RPMI8226 (cell line): ENCODE results near the gene GNA14.
"Not testable (repeated sequence)": the region's sequence is repeated elsewhere in the genome, so short reads cannot be mapped to it uniquely, and the experiment has no call there.

ENCODE experiments used
- DNase-seq: peaks from one replicate; pipeline ENCODE4 v3.0.0-alpha.2; 2015

Gene GNA14

DNA sequence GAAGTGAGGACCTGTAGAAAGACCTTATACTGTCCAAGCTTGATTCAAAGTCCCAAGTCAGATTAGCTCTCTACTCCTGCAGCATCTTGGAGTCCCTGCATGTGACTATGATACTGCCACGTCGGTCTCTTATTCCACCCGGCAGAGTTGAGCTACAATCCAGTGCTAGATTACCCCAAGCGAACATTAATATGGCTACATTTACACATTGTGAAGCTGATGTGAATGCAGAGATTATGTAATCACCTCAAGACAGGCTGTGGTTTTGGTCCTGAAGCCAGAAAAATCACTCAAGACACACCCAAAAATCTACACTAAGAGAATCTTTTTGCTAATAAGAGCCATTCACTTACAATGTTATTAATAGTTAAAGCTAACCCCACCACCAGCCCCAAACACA lies 116.7 kb downstream of the GNA14 start:
- DNase-seq = no peak

DNA sequence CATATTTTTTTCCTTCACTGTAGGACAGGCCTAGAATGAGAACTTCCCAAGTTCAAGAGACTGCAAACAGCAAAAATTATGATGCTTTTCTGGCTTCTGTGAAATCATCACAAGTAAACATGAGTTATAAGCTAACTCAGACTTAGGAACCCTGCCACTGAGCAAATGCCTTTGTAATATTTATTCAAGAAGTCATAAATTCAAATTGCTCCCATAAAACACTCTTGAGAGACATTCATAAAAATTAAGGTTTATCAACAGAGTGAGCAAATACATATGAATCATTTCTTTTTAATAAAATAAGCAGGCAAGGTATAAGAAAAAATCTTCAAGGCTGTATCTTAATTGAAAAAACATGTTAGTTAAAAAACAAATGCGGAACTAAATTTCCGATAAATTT lies 124.2 kb downstream of the GNA14 start:
- no peak for DNase-seq

DNA sequence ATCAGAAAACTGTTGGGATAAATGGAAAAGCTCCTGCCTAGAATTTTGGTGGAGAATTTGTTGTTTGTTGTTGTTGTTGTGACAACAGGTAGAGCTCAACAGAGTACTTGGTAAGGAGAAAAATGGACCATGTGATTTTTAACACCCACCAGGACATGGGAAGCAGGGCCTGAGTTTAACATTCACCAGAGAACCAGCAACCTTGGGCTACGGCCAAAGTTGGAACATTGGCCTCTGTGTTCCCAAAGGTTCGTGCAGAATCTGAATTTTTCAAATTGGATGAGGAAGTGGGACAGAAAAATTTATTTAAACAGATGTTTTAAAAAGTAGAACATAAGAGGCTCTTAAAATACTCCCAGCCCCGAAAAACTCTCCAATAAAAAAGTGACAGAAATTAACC lies 127.0 kb downstream of the GNA14 start:
- DNase-seq = no peak

GRCh38 chr9:77518688-77519087 lies 129.4 kb downstream of the GNA14 start:
- DNase-seq = no peak

DNA sequence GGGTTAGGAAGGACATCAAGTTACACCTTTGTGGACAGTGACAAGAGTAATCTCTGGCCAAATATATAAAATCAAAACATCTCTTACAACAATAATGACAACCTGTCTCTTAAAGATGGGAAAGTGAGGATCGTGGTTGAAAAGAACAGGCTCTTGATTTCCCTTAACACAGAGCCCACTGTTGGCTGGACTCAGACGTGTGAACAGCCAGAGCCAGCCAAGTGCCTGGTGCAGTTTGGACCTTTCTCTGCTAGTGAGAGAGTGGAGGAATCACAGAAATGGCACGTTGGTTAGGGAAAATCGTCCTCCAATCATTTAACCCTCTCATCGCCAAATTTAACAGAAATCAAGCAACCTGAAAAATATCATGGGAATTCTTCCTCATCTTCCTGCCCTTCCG lies 131.3 kb downstream of the GNA14 start:
- DNase-seq = no peak

GRCh38 chr9:77514886-77515711 lies 133.0 kb downstream of the GNA14 start:
- DNase-seq = no peak

DNA sequence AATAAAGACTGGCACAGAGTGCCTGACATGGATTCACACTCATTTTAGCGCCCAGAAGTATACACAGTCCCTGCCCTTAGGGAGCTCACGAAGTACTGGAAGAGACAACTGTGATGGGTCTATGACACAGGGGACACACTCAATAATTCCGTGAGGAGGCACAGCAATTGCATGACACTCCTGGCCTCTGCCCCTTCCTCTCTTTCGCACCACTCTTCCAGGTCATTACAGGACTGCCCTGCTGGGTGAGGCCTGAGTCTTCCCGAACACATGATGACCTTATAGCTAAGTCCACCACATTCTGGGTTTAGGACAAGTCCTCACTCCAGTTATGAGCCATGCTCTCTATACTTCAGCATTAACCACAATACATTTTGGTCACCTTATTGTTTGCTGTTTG lies 134.7 kb downstream of the GNA14 start:
- DNase-seq = no peak

- no peak for DNase-seq
These were observed 135.2 kb downstream of the GNA14 start for GRCh38 chr9:77512876-77513275.

GRCh38 chr9:77511525-77511924 lies 136.6 kb downstream of the GNA14 start:
- DNase-seq = no peak

- DNase-seq = no peak
These were observed 137.5 kb downstream of the GNA14 start for GRCh38 chr9:77510666-77511065.

DNA sequence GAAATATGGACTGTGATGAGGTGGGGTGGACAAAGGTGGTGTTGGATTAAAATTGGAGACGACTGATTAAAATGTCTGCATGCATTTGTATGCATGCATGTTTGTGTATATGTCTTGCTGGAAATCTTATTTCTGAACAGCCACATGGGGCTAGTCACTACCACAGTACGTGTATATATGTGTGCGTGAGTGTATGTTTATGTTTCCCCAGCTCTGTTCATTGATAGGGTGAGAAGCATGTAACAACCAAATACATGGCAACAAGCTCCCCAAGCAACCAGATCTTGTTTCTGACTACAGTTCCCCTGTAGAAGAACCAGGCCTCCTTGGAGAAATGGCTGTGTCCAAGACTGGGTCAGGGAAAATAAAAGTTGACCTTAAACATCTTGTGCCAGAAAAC lies 139.7 kb downstream of the GNA14 start:
- no peak for DNase-seq

GRCh38 chr9:77507212-77507961 lies 140.7 kb downstream of the GNA14 start:
- no peak for DNase-seq

- DNase-seq = no peak
These were observed 142.9 kb downstream of the GNA14 start for GRCh38 chr9:77505232-77505631.

GRCh38 chr9:77502568-77502967 lies 145.6 kb downstream of the GNA14 start:
- no peak for DNase-seq

GRCh38 chr9:77498891-77499290 lies 149.2 kb downstream of the GNA14 start:
- DNase-seq = no peak

- no peak for DNase-seq
These were observed 150.6 kb downstream of the GNA14 start for GRCh38 chr9:77497322-77498198.

- no peak for DNase-seq
These were observed 152.1 kb downstream of the GNA14 start for GRCh38 chr9:77495834-77496671.

- DNase-seq = not testable (repeated sequence)
These were observed 157.8 kb downstream of the GNA14 start for GRCh38 chr9:77490279-77490678.

GRCh38 chr9:77489405-77490163 lies 158.5 kb downstream of the GNA14 start:
- not testable (repeated sequence) for DNase-seq

GRCh38 chr9:77488439-77489126 lies 159.5 kb downstream of the GNA14 start:
- DNase-seq = no peak

- no peak for DNase-seq
These were observed 161.2 kb downstream of the GNA14 start for GRCh38 chr9:77486968-77487367.
